Measurements from ENCODE around the gene ALDH7A1. TPM values are rescaled to one million over a fixed set of nuclear protein-coding genes. Genes with fewer than 3 reads are reported as not detected.

ALDH7A1 gene
- total and polyA plus RNA-seq, 10 of the 15 experiments (the other 5 are each of a cell fraction or from before 2014, with no cell fraction given), result 0.18 to 1.0 (median 0.41) TPM; not detected in 1

DNA sequence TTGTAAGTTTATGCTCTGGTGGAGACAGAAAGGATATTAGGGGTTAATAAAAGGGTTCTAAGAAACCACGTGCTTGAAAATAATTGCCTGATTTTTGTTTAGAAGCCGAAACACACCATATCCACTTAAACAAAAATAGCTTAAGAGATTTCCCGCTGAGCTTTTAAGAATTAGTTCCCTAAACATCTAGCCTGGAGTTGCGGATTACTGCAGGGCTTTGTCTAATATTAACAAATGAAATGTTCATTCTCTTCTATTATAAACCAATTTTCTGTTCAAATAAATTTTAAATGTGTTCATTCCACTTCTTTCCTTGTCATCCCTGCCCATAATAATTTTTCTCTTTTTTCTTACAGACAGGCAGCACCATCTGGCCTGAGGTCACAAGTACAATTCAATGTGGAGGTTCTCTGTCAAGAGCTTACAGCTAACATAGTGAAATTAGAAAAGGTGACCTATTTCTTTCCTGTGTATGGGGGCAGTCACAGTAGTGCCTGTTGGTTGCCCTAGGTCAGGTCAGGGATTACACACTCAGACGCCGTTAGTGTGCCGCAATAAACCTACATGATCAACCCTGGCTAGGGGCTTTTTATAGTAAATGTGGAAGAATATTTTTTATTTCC is 106.5 kb downstream of the ALDH7A1 start:
- in situ Hi-C loops (cut with MboI) (no loop called here), intact Hi-C loops (cut with micrococcal nuclease; ENCODE audit: unreplicated experiment) (no loop called here)
- Histone ChIP-seq H2AFZ (ENCODE audit: control insufficient read depth, low read depth, low read length) (no peak overlapping the region), H3K4me2 (ENCODE audit: control insufficient read depth, insufficient read depth) (no peak overlapping the region), H4K20me1 (ENCODE audit: control insufficient read depth, insufficient read depth) (no peaks in the 10 kb centered on the region), H3K79me2 (ENCODE audit: control insufficient read depth, insufficient read depth, low read length) (no peaks in the 10 kb centered on the region), H3K27me3 (replicated peaks in 1 of 2; ENCODE audit: control insufficient read depth in 2 of 2, insufficient read depth in 2 of 2, low read length in 1 of 2) (no peaks in the 10 kb centered on the region), H3K27ac (ENCODE audit: control insufficient read depth, insufficient read depth) (no peak overlapping the region), H3K4me1 (ENCODE audit: control insufficient read depth, insufficient read depth, low read length) (no peaks in the 10 kb centered on the region), H3K36me3 (ENCODE audit: control insufficient read depth in 2 of 2, insufficient read depth in 2 of 2, low read length in 1 of 2) (peaks cover 1 to 11% of the 10 kb centered on the region in 2 experiments), H3K9me3 (replicated peaks; ENCODE audit: control insufficient read depth, insufficient read depth, low read length) (no peaks in the 10 kb centered on the region), H3K4me3 (no peak overlapping the region), H3K9ac (ENCODE audit: control insufficient read depth, insufficient read depth, low read length) (no peak overlapping the region)
- ChIA-PET POLR2A (no interaction called here), SMC1A (ENCODE audit: uncharacterized antibody, unreplicated experiment) (interaction anchor here (0.6 to 1.8 kb wide), 3 partner anchors 11 to 14 kb away, joined by 3 to 8 read pairs (median 3); no protein-coding TSS in a partner anchor), RAD21 (ENCODE audit: unreplicated experiment) (no interaction called here), CTCF (interaction anchor here (1.7 to 4.7 kb wide), 3 partner anchors 11 to 149 kb away, joined by 5 to 27 read pairs (median 11); no protein-coding TSS in a partner anchor)
- TF ChIP-seq RAD51 (IDR thresholded peaks at IDR 0.05) (no peak), MTA2 (IDR thresholded peaks at IDR 0.05; ENCODE audit: low read depth) (no peak), NR2C2 (IDR thresholded peaks at IDR 0.05; ENCODE audit: borderline replicate concordance, control insufficient read depth, insufficient read length, low read depth) (no peak), FOXK2 (IDR thresholded peaks at IDR 0.05) (no peak), NR2C1 (IDR thresholded peaks at IDR 0.05) (no peak)
- no peak for ATAC-seq
- no TSS peak for BruUV-seq (replicated peaks)
- no peak for DNase-seq (ENCODE audit: low read depth, low spot score)
- WGBS (ENCODE audit: insufficient coverage, insufficient replicate concordance, low lambda C conversion rate, missing lambda C conversion rate), result 96% methylated on average over 7 of the region's 7 CpGs
- FAIRE-seq, result no peak

GRCh38 chr5:126487596-126487995 is 107.4 kb downstream of the ALDH7A1 start:
- H3K4me1 ChIP-seq (ENCODE audit: control insufficient read depth, insufficient read depth, low read length), result no peaks in the 10 kb centered on the region
- intact Hi-C loops (cut with micrococcal nuclease; ENCODE audit: unreplicated experiment) (no loop called here), in situ Hi-C loops (cut with MboI) (no loop called here)
- no peaks in the 10 kb centered on the region for H3K27me3 ChIP-seq (replicated peaks in 1 of 2; ENCODE audit: control insufficient read depth in 2 of 2, insufficient read depth in 2 of 2, low read length in 1 of 2)
- BruUV-seq (replicated peaks), result no TSS peak
- H2AFZ ChIP-seq (ENCODE audit: control insufficient read depth, low read depth, low read length), result no peak overlapping the region
- no peaks in the 10 kb centered on the region for H3K9me3 ChIP-seq (replicated peaks; ENCODE audit: control insufficient read depth, insufficient read depth, low read length)
- FAIRE-seq (no peak), ATAC-seq (no peak), DNase-seq (ENCODE audit: low read depth, low spot score) (no peak)
- peaks cover 0 to 11% of the 10 kb centered on the region in 2 experiments; a peak in 3 of 4 replicates for H3K36me3 ChIP-seq (ENCODE audit: control insufficient read depth in 2 of 2, insufficient read depth in 2 of 2, low read length in 1 of 2)
- no peak overlapping the region for H3K9ac ChIP-seq (ENCODE audit: control insufficient read depth, insufficient read depth, low read length)
- ChIA-PET CTCF (interaction anchor here (1.0 to 4.7 kb wide), 3 partner anchors 11 to 52 kb away, joined by 3 to 27 read pairs (median 3); no protein-coding TSS in a partner anchor), SMC1A (ENCODE audit: uncharacterized antibody, unreplicated experiment) (interaction anchor here (0.6 to 1.1 kb wide), 3 partner anchors 12 to 945 kb away, joined by 3 read pairs; no protein-coding TSS in a partner anchor), POLR2A (no interaction called here), RAD21 (ENCODE audit: unreplicated experiment) (no interaction called here)
- no peak overlapping the region for H3K4me2 ChIP-seq (ENCODE audit: control insufficient read depth, insufficient read depth)
- H4K20me1 ChIP-seq (ENCODE audit: control insufficient read depth, insufficient read depth), result no peaks in the 10 kb centered on the region
- no peak overlapping the region for H3K4me3 ChIP-seq
- TF ChIP-seq CHD1 (IDR thresholded peaks at IDR 0.05; ENCODE audit: low read depth, low read length), result no peak
- TF ChIP-seq, protein P1, sequence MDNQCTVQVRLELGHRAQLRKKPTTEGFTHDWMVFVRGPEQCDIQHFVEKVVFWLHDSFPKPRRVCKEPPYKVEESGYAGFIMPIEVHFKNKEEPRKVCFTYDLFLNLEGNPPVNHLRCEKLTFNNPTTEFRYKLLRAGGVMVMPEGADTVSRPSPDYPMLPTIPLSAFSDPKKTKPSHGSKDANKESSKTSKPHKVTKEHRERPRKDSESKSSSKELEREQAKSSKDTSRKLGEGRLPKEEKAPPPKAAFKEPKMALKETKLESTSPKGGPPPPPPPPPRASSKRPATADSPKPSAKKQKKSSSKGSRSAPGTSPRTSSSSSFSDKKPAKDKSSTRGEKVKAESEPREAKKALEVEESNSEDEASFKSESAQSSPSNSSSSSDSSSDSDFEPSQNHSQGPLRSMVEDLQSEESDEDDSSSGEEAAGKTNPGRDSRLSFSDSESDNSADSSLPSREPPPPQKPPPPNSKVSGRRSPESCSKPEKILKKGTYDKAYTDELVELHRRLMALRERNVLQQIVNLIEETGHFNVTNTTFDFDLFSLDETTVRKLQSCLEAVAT (IDR thresholded peaks at IDR 0.05), result no peak
- no peak for TF ChIP-seq HSF1 (IDR thresholded peaks at IDR 0.05; ENCODE audit: low read depth, low read length)
- no peak for TF ChIP-seq SUPT20H (IDR thresholded peaks at IDR 0.05; ENCODE audit: borderline replicate concordance, control insufficient read depth, low read depth, low read length)
- no peak overlapping the region for H3K27ac ChIP-seq (ENCODE audit: control insufficient read depth, insufficient read depth)
- H3K79me2 ChIP-seq (ENCODE audit: control insufficient read depth, insufficient read depth, low read length), result no peaks in the 10 kb centered on the region
